GM04503 (cell line): Measurements from ENCODE around the gene BICRAL.
"Not testable (repeated sequence)": the region's sequence is repeated elsewhere in the genome, so short reads cannot be mapped to it uniquely, and the experiment has no call there.

ENCODE experiments used
- DNase-seq: peaks from one replicate; pipeline ENCODE4 v3.0.0-alpha.2; 2012; ENCODE audit warnings: low read depth

BICRAL gene

DNA sequence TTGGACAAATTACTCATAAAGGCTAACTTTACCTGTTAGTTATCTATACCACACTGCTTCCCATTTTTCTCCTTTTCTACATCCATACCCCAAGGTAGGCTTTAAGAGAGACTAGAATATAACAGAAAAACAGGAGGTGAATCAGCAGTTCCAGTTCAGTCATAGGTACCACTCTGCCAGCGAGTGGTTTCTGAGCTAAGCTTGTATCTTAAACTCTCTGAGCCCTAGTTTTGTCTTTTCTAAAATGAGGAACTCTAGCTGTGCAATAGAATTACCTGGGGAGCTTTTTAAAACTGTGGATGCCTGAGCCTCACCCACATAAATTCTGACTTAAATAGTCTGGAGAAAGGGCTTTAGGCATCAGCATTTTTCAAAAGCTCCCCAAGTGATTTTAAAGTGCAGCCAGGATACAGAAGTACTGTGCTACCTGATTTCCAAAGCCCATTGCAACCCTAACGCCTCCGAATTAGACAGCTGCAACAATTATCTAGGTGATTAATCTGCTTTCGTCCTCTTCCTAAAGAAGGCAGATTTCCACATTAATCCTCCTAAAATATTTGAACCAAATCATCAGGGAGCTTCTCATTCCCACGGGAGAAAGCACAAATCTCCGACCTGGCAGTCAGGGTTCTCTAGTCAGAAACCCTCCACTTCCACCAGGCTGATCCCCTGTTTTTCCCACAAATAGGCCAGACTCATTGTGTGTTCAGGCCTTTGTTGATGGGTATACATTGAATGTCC lies 60.2 kb downstream of the BICRAL start:
- no peak for DNase-seq

DNA sequence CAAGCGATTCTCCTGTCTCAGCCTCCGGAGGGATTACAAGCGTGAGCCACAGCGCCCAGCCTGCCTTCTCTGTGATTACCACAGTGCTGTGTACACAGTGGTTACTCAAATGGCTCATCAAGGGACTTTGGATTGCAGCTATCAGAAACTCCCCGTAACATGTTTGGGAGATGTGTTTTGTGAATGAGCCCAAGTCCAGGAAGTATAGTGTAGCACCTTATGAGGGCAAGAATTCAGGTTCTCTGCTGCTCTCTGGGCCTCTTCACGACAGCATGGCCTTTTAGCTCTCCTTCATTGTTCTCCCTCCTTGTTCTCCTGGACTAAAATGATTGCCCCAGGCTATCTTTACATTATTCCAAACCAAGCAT lies 63.5 kb downstream of the BICRAL start:
- no peak for DNase-seq

DNA sequence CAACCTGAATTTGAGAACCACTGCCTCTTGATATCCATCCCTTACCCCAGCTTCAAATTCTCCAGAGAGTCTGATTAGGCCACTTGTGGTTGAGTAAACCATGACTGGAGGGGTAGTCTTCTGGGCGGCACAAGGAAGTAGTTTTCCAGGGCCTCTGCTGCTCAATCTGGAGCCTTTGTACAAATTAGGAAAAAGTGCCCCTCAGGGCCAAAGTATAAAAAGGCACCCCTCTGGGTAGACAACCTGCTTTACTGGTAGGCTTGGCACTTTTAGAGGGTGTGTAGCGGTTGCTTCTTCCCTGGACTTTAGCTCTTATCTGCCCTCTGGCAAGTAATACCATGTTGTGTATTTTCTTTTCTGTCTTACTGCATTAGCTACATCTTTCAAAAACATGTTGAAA lies 64.7 kb downstream of the BICRAL start:
- no peak for DNase-seq

DNA sequence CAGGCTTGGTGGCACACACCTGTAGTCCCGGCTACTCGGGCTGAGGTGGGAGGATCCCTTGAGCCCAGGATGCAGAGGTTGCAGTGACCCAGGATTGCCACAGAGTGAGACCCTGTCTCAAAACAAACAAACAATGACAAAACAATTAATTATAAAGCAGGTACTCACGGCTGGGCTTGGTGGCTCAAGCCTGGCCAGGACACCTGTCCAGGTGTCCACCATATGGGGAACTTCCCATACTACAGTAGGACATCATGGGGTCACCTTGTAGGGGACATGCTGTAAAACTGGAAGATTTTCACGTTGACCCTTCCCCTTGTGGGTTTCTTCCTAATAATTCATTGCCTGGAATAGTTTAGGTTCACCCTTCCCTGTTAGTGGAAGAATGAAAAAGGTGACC lies 66.8 kb downstream of the BICRAL start:
- no peak for DNase-seq

DNA sequence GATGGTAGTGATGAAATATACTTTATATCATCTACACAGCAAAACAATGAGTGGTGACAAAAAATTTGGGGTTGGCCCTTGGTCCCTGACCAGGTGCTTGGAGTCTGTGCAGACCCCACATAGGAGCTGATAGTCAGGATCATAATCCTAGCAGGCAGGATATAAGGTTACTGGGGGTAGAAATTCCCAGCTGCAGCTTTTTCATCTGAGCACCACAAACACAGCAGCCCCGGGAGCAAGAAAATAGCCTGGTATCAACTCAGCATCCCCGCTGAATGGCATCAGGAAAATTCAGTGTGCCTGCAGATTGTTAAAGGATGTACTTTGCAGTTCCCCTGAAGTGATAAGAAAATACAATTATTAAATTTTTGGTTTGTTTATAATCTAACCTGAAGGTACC lies 69.7 kb downstream of the BICRAL start:
- no peak for DNase-seq

- no peak for DNase-seq
These were observed 78.2 kb downstream of the BICRAL start for GRCh38 chr6:42860036-42860435.

DNA sequence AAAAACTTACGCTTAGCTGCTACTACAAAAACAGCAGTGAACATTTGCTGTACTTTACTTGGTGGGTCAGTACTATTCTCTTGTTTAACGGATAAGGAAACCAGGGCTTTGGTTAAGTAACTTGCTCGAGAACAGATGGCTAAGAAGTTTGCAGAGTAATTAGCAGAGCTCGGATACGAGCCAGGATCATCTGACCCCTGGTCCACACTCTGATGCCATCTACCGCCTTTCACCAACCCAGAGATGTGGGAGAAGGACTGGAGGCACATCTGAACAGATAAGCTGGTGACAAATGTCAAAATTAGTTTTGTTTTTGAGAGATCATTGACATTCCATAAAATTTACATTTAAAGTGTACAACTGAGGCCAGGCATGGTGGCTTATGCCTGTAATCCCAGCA lies 78.6 kb downstream of the BICRAL start:
- no peak for DNase-seq

- no peak for DNase-seq
These were observed 82.8 kb downstream of the BICRAL start for GRCh38 chr6:42864602-42865001.

- DNase-seq, result no peak
These were observed 88.5 kb downstream of the BICRAL start for GRCh38 chr6:42870145-42870936.

- no peak for DNase-seq
These were observed 89.9 kb downstream of the BICRAL start for GRCh38 chr6:42871711-42872110.

- no peak for DNase-seq
These were observed 91.5 kb downstream of the BICRAL start for GRCh38 chr6:42873313-42873712.

- DNase-seq, result no peak
These were observed 95.8 kb downstream of the BICRAL start for GRCh38 chr6:42877695-42878094.

- DNase-seq, result peak; percentile 68
These were observed 97.8 kb downstream of the BICRAL start, which contains the start of gene RPL7L1 for GRCh38 chr6:42879372-42880239. RPL7L1 (plus strand) TSS chr6:42879616; CDS start chr6:42879911, 295 bp downstream.

GRCh38 chr6:42880240-42880817 lies 98.5 kb downstream of the BICRAL start:
- DNase-seq, result not testable (repeated sequence)

DNA sequence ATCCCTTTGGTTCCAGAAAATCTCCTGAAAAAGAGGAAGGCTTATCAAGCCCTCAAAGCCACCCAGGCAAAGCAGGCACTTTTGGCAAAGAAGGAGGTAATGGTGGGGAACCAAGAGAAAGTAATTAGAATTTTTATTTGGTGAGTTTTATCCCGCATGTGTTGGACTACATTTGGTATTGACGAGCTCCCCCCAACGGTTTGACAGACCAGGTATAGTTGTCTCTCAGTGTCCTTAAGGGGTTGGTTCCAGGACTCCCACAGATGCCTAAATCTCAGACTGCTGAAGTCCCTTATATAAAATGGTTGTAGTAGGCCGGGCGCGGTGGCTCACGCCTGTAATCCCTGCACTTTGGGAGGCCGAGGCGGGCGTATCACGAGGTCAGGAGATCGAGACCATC lies 99.0 kb downstream of the BICRAL start:
- DNase-seq, result not testable (repeated sequence)

DNA sequence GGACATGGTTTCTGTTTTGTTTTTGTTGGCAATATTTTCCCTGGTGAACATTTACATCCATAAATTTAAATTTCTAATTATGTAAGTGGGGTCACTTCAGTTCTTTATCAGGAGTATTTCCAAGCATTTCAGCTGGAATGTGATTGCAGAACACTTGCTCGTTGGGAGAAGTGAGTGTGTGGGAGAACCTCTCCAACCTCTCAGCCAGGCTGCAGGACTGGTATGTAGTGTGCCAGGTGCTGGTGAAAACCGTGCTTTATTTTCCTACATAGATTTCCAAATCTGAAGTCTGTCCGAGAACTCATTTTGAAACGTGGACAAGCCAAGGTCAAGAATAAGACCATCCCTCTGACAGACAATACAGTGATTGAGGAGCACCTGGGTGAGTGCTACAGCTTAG lies 103.8 kb downstream of the BICRAL start:
- no peak for DNase-seq

DNA sequence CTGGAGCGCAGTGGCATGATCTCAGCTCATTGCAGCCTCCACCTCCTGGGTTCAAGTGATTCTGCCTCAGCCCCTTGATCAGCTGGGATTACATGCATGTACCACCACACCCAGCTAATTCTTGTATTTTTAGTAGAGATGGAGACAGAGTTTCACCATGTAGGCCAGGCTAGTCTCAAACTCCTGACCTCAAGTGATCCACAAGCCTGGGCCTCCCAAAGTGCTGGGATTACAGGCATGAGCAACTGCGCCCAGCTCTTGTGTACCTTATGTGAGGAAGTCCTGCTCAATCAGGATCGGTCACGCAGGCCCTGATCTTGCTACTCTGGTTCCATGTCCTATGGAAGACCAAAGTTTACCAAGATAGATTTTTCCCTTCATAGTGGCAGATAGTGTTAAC lies 106.3 kb downstream of the BICRAL start:
- DNase-seq, result not testable (repeated sequence)

DNA sequence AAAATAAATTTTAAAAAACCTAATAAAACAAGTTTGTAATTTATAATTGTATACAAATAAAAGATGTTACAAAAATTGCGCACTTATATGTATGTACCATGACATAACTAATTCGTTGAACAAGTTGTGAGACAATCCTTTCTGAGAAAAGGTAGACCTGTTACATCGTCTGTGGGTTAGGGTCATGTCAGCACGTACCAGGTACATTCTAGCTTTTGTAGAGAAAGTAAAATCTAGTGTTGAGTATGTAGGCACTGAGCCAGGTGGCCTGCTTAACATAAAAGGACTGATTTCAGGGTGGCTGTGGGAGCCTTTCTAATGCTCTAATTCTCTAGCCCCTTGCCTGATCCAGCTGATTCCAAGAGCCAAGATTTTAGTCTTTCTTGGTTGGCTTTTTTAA lies 108.0 kb downstream of the BICRAL start:
- no peak for DNase-seq

DNA sequence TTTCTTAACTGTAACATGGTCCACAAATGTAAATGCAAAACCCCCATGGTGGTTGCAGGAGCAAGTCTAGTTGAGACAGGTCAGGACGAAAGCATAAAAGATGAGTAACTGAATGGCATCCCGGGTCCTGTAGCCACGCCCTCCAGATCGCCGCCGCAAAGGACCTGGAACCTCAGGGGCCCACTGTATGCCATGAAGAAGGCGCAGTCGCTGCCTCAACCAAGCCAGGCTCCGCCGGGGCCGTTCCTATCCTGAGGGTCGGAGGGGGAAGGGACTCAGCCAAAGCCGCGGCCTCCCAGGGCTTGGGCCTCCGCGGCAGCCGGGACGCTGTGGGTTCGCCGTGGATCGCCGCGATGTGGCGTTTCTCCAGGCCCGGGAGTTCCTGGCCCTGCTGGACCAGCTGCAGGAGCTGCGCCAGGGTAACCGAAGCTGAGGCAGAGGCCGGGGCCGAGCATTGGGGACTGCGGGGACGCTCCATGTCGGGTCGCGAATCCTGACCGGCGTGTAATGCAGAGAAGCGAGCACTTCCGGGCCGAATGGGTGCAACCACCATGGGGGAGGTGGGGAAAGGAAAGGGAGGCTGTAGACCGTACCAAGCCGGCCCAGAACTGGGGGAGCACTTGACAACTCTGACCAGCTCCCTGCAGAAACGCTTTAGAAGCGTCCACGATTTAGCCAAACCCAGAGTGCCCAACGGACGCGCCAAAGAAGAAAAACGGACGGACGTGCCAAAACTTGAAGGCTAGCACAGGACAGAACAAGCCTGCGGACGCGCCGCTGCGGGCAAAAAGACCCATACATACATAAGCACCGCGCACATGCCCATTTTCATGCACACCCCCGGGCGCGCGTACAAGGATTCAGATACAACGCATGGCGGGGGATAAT lies 108.7 kb downstream of the BICRAL start:
- DNase-seq, result peak; percentile 87

DNA sequence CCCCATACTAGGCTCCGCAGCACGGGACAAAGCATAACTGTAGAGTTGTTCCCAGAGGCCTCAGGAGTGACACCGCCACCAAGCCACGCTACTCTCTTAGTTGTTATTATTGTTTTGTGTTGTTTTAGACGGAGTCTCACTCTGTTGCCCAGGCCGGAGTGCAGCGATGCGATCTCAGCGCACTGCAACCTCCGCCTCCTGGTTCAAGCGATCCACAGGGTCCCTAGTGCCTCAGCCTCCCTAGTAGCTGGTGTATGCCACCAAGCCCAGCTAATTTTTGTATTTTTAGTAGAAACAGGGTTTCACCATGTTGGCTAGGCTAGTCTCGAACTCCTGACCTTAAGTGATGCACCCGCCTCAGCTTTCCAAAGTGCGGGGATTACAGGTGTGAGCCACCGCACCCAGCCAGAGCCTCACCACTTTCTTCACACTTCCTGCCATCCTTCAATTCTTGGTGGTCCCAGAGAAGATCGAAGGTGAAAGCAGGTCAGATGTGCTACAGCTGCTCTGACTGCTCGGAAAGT lies 109.4 kb downstream of the BICRAL start:
- no peak for DNase-seq
